ENCODE data around the gene CDH4.

Gene CDH4

DNA sequence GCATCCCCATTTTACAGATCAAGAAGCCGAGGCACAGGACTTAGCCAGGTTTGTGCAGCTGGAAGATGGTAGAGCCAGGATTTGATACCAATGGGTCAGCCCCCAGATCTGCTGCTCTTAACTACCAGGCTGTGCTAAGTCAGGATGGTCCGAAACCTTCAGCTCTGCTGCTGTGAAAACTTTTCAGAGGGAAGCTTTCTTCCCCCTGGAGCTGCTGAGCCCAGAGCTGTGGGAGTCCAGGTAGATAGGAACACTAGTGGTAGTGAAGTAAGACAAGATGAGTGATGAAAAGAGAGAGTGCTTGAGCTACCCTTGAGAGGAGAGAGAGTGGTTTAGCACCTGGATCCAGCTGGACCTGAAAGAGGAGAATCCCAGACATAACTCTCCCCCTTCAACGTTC, 230.8 kb downstream of the CDH4 start:
- Histone ChIP-seq H4K12ac (ENCODE audit: low read depth, low read length) (no peak overlapping the region), H3K36me3 (ENCODE audit: control insufficient read depth in 1 of 2, insufficient read depth in 2 of 2, low read length in 2 of 2) (no peaks in the 10 kb centered on the region), H3K79me2 (ENCODE audit: control insufficient read depth, insufficient read depth, low read length, poor library complexity) (no peaks in the 10 kb centered on the region), H3K23ac (ENCODE audit: low read length) (no peak overlapping the region), H2AK5ac (ENCODE audit: low read length) (no peak overlapping the region), H3K4me3 (ENCODE audit: low read depth, low read length) (no peak overlapping the region), H3K4me1 (ENCODE audit: control insufficient read depth in 1 of 2, insufficient read depth in 2 of 2, low read length in 2 of 2) (no peaks in the 10 kb centered on the region), H3K18ac (ENCODE audit: low read length) (no peak overlapping the region), H3K4ac (ENCODE audit: low read depth, low read length) (no peak overlapping the region), H4K91ac (ENCODE audit: low read depth, low read length) (no peak overlapping the region), H3K27me3 (ENCODE audit: insufficient read depth, low read length) (no peaks in the 10 kb centered on the region), H2BK5ac (ENCODE audit: low read depth, low read length, poor library complexity) (no peak overlapping the region), H2BK120ac (ENCODE audit: insufficient read depth, low read length, poor library complexity) (no peak overlapping the region), H3K4me2 (ENCODE audit: low read length) (no peak overlapping the region), H4K8ac (ENCODE audit: low read depth, low read length) (no peak overlapping the region), H3K9me3 (ENCODE audit: insufficient read depth, low read depth, low read length) (no peaks in the 10 kb centered on the region), H3K79me1 (ENCODE audit: low read length) (no peaks in the 10 kb centered on the region), H3K27ac (ENCODE audit: low read depth, low read length) (no peak overlapping the region), H2BK12ac (ENCODE audit: low read length) (no peak overlapping the region), H3K9ac (ENCODE audit: low read length) (no peak overlapping the region), H2AFZ (ENCODE audit: insufficient read depth, low read length, poor library complexity) (no peak overlapping the region), H3K14ac (ENCODE audit: low read length) (no peak overlapping the region)
- no peak for DNase-seq
- WGBS (ENCODE audit: extremely low coverage, insufficient coverage, insufficient read length) = no CpG with 5 or more reads among the region's 3 CpGs

DNA sequence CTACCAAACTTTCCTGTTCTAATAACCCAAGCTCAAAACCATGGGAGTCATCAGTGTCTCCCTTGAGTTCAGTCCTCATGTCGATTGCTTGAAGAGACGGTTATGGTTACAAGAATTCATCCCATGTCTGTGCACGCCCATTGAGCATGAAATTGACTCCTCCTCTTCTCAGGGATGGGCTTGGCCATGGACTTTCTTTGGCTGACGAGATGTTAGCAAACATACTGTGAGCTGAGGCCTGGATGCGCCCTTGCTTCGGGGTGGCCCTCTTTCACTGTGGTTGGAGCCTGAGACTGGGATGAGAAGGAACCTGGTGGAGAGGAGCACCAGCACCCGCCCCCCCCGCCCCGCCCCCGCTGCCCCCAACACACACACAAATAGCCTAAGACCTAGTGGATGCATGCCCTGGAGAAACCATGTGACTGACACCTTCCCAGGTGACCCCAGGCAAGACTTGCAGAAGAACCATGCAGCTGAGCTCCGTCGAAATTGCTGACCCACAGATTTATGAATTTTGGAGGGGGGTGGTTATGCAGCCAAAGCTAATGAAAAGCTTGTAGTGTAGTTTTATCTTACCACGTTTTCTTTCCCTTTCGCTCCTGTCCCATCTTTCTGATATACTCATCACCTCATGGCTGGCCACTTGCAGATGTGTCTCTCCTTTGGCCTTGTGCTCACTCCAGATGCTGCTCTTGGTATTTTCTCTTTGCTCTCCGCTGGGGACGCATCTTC, 231.4 kb downstream of the CDH4 start:
- Histone ChIP-seq H3K27ac (ENCODE audit: low read depth, low read length) (no peak overlapping the region), H3K79me2 (ENCODE audit: control insufficient read depth, insufficient read depth, low read length, poor library complexity) (no peaks in the 10 kb centered on the region), H3K4me3 (ENCODE audit: low read depth, low read length) (no peak overlapping the region), H4K8ac (ENCODE audit: low read depth, low read length) (no peak overlapping the region), H3K9ac (ENCODE audit: low read length) (no peak overlapping the region), H3K14ac (ENCODE audit: low read length) (no peak overlapping the region), H3K4me2 (ENCODE audit: low read length) (no peak overlapping the region), H2BK12ac (ENCODE audit: low read length) (no peak overlapping the region), H4K12ac (ENCODE audit: low read depth, low read length) (no peak overlapping the region), H3K23ac (ENCODE audit: low read length) (no peak overlapping the region), H3K79me1 (ENCODE audit: low read length) (no peaks in the 10 kb centered on the region), H2AK5ac (ENCODE audit: low read length) (no peak overlapping the region), H3K36me3 (ENCODE audit: control insufficient read depth in 1 of 2, insufficient read depth in 2 of 2, low read length in 2 of 2) (no peaks in the 10 kb centered on the region), H4K91ac (ENCODE audit: low read depth, low read length) (no peak overlapping the region), H2BK120ac (ENCODE audit: insufficient read depth, low read length, poor library complexity) (no peak overlapping the region), H3K9me3 (ENCODE audit: insufficient read depth, low read depth, low read length) (no peaks in the 10 kb centered on the region), H2BK5ac (ENCODE audit: low read depth, low read length, poor library complexity) (no peak overlapping the region), H3K27me3 (ENCODE audit: insufficient read depth, low read length) (no peaks in the 10 kb centered on the region), H3K4ac (ENCODE audit: low read depth, low read length) (no peak overlapping the region), H2AFZ (ENCODE audit: insufficient read depth, low read length, poor library complexity) (no peak overlapping the region), H3K4me1 (ENCODE audit: control insufficient read depth in 1 of 2, insufficient read depth in 2 of 2, low read length in 2 of 2) (no peaks in the 10 kb centered on the region), H3K18ac (ENCODE audit: low read length) (no peak overlapping the region)
- no CpG with 5 or more reads among the region's 16 CpGs for WGBS (ENCODE audit: extremely low coverage, insufficient coverage, insufficient read length)
- no peak for DNase-seq

DNA sequence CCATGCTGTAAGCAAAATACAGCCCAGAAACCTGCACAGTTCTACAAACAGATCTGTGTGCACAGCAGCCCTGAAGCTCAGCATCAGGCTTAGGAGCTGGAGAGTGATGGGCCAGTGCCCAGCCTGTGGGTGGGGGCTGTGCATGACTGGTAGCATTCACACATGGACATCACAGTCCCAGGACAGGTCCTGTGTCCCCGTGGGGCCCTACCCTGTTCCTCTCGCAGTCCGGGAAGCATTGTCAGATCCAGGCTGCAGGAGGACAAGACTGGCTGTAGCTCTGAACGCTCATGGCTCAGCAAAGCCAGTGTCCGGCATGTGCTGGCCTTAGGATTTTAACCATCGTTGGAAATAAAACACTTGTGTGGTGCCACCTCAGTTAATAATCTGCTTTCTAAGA, 234.1 kb downstream of the CDH4 start:
- Histone ChIP-seq H3K23ac (ENCODE audit: low read length) (no peak overlapping the region), H4K8ac (ENCODE audit: low read depth, low read length) (no peak overlapping the region), H2BK5ac (ENCODE audit: low read depth, low read length, poor library complexity) (no peak overlapping the region), H3K4ac (ENCODE audit: low read depth, low read length) (no peak overlapping the region), H3K4me3 (ENCODE audit: low read depth, low read length) (no peak overlapping the region), H3K79me2 (ENCODE audit: control insufficient read depth, insufficient read depth, low read length, poor library complexity) (no peaks in the 10 kb centered on the region), H3K36me3 (ENCODE audit: control insufficient read depth in 1 of 2, insufficient read depth in 2 of 2, low read length in 2 of 2) (no peaks in the 10 kb centered on the region), H3K9me3 (ENCODE audit: insufficient read depth, low read depth, low read length) (no peaks in the 10 kb centered on the region), H2BK120ac (ENCODE audit: insufficient read depth, low read length, poor library complexity) (no peak overlapping the region), H3K27me3 (ENCODE audit: insufficient read depth, low read length) (no peaks in the 10 kb centered on the region), H3K4me1 (ENCODE audit: control insufficient read depth in 1 of 2, insufficient read depth in 2 of 2, low read length in 2 of 2) (no peaks in the 10 kb centered on the region), H3K9ac (ENCODE audit: low read length) (no peak overlapping the region), H2BK12ac (ENCODE audit: low read length) (no peak overlapping the region), H3K4me2 (ENCODE audit: low read length) (no peak overlapping the region), H3K27ac (ENCODE audit: low read depth, low read length) (no peak overlapping the region), H2AFZ (ENCODE audit: insufficient read depth, low read length, poor library complexity) (no peak overlapping the region), H4K12ac (ENCODE audit: low read depth, low read length) (no peak overlapping the region), H2AK5ac (ENCODE audit: low read length) (no peak overlapping the region), H3K18ac (ENCODE audit: low read length) (no peak overlapping the region), H3K14ac (ENCODE audit: low read length) (no peak overlapping the region), H4K91ac (ENCODE audit: low read depth, low read length) (no peak overlapping the region), H3K79me1 (ENCODE audit: low read length) (no peaks in the 10 kb centered on the region)
- no peak for DNase-seq
- no CpG with 5 or more reads among the region's 6 CpGs for WGBS (ENCODE audit: extremely low coverage, insufficient coverage, insufficient read length)

DNA sequence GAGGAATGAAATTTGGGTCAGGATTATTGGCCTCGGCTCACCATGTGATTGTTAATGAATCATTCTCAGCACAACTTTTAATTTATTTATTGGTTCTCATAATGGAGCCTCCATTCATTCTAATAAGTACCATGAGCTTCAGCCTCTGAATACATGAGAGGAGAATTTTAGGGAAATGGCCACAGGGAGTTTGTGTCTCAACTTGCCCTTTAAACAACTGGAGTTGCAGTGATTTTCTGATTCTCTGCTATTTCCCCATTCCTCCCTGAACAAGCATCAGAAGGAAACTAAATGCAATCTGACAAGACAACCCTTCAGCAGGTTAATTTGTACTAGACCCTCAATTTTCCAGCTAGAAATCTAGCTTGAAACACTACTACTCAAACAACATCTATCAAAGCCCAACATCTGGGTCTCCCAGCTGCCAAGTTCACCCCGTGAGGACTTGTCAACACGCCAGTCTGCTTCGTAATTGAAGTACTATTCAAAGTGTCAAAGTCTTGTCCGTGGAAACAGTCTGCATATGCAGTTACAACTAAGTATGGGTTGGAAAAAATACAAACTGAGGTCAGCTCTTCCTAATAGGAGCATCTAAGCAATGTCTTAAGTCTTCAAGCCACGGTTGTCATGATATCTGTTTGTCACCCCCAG, 235.4 kb downstream of the CDH4 start:
- no peak overlapping the region for H3K4me2 ChIP-seq (ENCODE audit: low read length)
- no peak for DNase-seq
- H3K18ac ChIP-seq (ENCODE audit: low read length) = no peak overlapping the region
- H3K27ac ChIP-seq (ENCODE audit: low read depth, low read length) = no peak overlapping the region
- H3K14ac ChIP-seq (ENCODE audit: low read length) = no peak overlapping the region
- no peaks in the 10 kb centered on the region for H3K27me3 ChIP-seq (ENCODE audit: insufficient read depth, low read length)
- no peaks in the 10 kb centered on the region for H3K4me1 ChIP-seq (ENCODE audit: control insufficient read depth in 1 of 2, insufficient read depth in 2 of 2, low read length in 2 of 2)
- no peak overlapping the region for H4K12ac ChIP-seq (ENCODE audit: low read depth, low read length)
- no peak overlapping the region for H4K91ac ChIP-seq (ENCODE audit: low read depth, low read length)
- no CpG with 5 or more reads among the region's 6 CpGs for WGBS (ENCODE audit: extremely low coverage, insufficient coverage, insufficient read length)
- no peak overlapping the region for H4K8ac ChIP-seq (ENCODE audit: low read depth, low read length)
- no peaks in the 10 kb centered on the region for H3K9me3 ChIP-seq (ENCODE audit: insufficient read depth, low read depth, low read length)
- no peak overlapping the region for H2AK5ac ChIP-seq (ENCODE audit: low read length)
- no peak overlapping the region for H2BK120ac ChIP-seq (ENCODE audit: insufficient read depth, low read length, poor library complexity)
- H3K4ac ChIP-seq (ENCODE audit: low read depth, low read length) = no peak overlapping the region
- no peak overlapping the region for H2AFZ ChIP-seq (ENCODE audit: insufficient read depth, low read length, poor library complexity)
- H2BK12ac ChIP-seq (ENCODE audit: low read length) = no peak overlapping the region
- no peak overlapping the region for H2BK5ac ChIP-seq (ENCODE audit: low read depth, low read length, poor library complexity)
- H3K23ac ChIP-seq (ENCODE audit: low read length) = no peak overlapping the region
- no peaks in the 10 kb centered on the region for H3K79me1 ChIP-seq (ENCODE audit: low read length)
- no peaks in the 10 kb centered on the region for H3K36me3 ChIP-seq (ENCODE audit: control insufficient read depth in 1 of 2, insufficient read depth in 2 of 2, low read length in 2 of 2)
- H3K9ac ChIP-seq (ENCODE audit: low read length) = no peak overlapping the region
- H3K79me2 ChIP-seq (ENCODE audit: control insufficient read depth, insufficient read depth, low read length, poor library complexity) = no peaks in the 10 kb centered on the region
- no peak overlapping the region for H3K4me3 ChIP-seq (ENCODE audit: low read depth, low read length)
